ENCODE results near the gene CTDP1.

DNA sequence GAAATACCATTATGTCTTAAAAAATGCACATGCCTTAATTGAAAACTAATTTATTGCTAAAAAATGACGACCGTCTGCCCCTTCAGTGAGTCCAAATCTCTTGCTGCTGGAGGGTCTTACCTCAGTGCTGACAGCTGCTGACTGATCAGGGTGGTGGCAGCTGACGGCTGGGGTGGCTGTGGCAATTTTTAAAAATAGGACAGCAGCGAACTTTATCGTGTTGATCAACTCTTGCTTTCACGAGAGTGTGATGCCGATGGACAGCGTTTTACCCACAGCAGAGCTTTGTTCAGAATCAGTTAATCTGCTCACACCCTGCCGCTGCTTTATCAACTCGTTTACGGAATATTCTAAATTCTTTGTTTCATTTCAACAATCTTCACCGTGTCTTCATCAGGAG, 21.2 kb upstream of the CTDP1 start:
- TF ChIP-seq EZH2phosphoT487 (IDR thresholded peaks at IDR 0.05; ENCODE audit: borderline replicate concordance, low read length) (no peak), EZH2 (IDR thresholded peaks at IDR 0.05; ENCODE audit: low read length, unreplicated experiment) (no peak)
